MM.1S (cell line): ENCODE data around the gene PDLIM5.

Experiments
- EZH2 ChIP-seq: fragments of 300-600 bp; sonication (generic); optimal IDR thresholded peaks from 2 replicates; pipeline ENCODE3; 2017; ENCODE audit warnings: low read depth, mild to moderate bottlenecking, antibody characterized with exemption, low read length, mixed read lengths
- EZH2phosphoT487 ChIP-seq: fragments of 300-600 bp; sonication (generic); IDR thresholded peaks from 2 replicates; pipeline ENCODE4 v1.6.1; 2018; ENCODE audit warnings: antibody characterized with exemption, low read length
- TF ChIP-seq, protein P1 (sequence below): fragments of 300-600 bp; sonication (generic); IDR thresholded peaks from 2 replicates; pipeline ENCODE4 v1.5.1; 2016; ENCODE audit warnings: antibody characterized with exemption, low read length, mixed read lengths

DNA sequence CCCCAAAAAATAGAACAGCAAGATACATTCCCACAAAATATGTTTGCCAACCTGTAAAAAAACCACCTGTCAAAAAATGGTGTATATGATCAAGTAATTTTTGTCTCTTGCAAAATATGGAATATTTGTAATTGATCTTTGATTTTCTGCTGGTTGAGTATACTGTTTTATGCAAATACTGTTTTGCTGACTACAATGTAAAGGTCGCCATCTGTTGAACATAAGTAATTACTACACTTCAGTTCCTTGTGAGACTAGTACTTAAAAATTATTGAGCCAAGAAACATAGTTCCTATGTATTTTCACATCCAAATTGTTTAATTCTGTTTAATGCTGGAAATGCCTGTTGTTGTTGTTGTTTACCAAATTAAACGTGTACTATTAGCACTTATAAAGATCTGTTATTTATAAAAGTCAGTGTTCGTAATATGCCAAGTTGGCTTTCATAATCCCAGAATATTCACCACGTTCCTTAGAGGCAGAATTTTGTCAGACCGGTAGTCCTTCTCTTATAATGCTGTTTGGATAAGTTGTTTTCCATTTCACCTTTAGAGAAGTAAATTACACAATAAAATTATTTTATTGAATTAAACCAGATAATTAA, 144.2 kb downstream of the PDLIM5 start:
- TF ChIP-seq, protein P1, sequence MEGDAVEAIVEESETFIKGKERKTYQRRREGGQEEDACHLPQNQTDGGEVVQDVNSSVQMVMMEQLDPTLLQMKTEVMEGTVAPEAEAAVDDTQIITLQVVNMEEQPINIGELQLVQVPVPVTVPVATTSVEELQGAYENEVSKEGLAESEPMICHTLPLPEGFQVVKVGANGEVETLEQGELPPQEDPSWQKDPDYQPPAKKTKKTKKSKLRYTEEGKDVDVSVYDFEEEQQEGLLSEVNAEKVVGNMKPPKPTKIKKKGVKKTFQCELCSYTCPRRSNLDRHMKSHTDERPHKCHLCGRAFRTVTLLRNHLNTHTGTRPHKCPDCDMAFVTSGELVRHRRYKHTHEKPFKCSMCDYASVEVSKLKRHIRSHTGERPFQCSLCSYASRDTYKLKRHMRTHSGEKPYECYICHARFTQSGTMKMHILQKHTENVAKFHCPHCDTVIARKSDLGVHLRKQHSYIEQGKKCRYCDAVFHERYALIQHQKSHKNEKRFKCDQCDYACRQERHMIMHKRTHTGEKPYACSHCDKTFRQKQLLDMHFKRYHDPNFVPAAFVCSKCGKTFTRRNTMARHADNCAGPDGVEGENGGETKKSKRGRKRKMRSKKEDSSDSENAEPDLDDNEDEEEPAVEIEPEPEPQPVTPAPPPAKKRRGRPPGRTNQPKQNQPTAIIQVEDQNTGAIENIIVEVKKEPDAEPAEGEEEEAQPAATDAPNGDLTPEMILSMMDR = peak; percentile 67
- TF ChIP-seq EZH2phosphoT487 (no peak), EZH2 (no peak)
